Measurements from ENCODE around the gene RNF38.
"Not testable (repeated sequence)": the region's sequence is repeated elsewhere in the genome, so short reads cannot be mapped to it uniquely, and the experiment has no call there.

The RNF38 gene

DNA sequence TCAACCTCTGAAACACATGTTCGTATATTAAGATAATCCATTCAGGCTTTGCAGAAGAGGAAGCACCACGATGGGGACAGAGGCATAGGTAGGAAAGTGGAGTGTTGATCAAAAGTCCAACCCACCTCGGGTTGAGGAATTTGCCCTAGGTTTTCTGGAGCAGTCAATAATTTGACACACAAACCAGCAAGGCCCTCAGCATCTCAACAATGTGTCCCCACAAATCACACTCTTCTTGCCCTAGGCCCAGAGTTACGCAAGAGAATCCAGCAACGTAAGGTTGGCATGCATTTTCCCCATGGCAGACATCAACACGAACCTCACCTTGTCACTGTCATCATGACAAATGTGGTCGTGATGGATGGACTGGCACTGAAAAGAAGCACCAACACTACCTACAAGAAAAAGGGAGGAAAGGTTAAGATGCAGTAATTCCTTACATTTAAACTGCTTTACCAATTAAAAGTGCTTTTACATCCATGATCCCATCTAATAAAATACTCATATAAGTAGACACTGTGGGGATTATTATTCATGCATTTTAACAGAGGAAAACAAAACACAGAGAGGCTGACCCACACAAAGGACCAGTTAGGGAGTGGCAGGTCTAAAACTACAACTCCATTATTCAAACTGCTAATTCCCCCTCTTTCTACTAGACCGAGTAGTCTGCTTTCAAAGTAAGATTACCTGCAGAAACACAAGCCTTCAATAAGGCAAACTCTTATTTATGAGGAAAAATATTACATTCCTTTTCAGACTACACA is 24.4 kb upstream of the RNF38 start:
- H3K79me2 ChIP-seq: peaks cover 7% of the 10 kb centered on the region
- H3K27ac ChIP-seq: no peak overlapping the region
- H3K4me1 ChIP-seq: peaks cover 3% of the 10 kb centered on the region
- H3K36me3 ChIP-seq (ENCODE audit: control insufficient read depth, insufficient read depth, low read length): no peaks in the 10 kb centered on the region
- H3K27me3 ChIP-seq (ENCODE audit: control insufficient read depth, insufficient read depth, low read length): no peaks in the 10 kb centered on the region
- H3K9me3 ChIP-seq (ENCODE audit: control insufficient read depth, low read length): no peaks in the 10 kb centered on the region
- no peak overlapping the region for H3K9ac ChIP-seq
- H3K4me3 ChIP-seq (ENCODE audit: low read depth, low read length): no peak overlapping the region
- TF ChIP-seq, protein P1, sequence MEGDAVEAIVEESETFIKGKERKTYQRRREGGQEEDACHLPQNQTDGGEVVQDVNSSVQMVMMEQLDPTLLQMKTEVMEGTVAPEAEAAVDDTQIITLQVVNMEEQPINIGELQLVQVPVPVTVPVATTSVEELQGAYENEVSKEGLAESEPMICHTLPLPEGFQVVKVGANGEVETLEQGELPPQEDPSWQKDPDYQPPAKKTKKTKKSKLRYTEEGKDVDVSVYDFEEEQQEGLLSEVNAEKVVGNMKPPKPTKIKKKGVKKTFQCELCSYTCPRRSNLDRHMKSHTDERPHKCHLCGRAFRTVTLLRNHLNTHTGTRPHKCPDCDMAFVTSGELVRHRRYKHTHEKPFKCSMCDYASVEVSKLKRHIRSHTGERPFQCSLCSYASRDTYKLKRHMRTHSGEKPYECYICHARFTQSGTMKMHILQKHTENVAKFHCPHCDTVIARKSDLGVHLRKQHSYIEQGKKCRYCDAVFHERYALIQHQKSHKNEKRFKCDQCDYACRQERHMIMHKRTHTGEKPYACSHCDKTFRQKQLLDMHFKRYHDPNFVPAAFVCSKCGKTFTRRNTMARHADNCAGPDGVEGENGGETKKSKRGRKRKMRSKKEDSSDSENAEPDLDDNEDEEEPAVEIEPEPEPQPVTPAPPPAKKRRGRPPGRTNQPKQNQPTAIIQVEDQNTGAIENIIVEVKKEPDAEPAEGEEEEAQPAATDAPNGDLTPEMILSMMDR (IDR thresholded peaks at IDR 0.05): no peak
- no peak overlapping the region for H3K4me2 ChIP-seq (ENCODE audit: low read length)
- no peak overlapping the region for H2AFZ ChIP-seq

- H3K4me1 ChIP-seq: peaks cover 3% of the 10 kb centered on the region
- peaks cover 3% of the 10 kb centered on the region for H3K79me2 ChIP-seq
- no peak overlapping the region for H3K4me2 ChIP-seq (ENCODE audit: low read length)
- TF ChIP-seq, protein P1 (IDR thresholded peaks at IDR 0.05): no peak
- H3K4me3 ChIP-seq (ENCODE audit: low read depth, low read length): no peak overlapping the region
- no peak overlapping the region for H2AFZ ChIP-seq
- H3K27me3 ChIP-seq (ENCODE audit: control insufficient read depth, insufficient read depth, low read length): no peaks in the 10 kb centered on the region
- H3K27ac ChIP-seq: no peak overlapping the region
- H3K36me3 ChIP-seq (ENCODE audit: control insufficient read depth, insufficient read depth, low read length): no peaks in the 10 kb centered on the region
- no peak overlapping the region for H3K9ac ChIP-seq
- no peaks in the 10 kb centered on the region for H3K9me3 ChIP-seq (ENCODE audit: control insufficient read depth, low read length)
These were observed 23.1 kb upstream of the RNF38 start for GRCh38 chr9:36423206-36423605.

DNA sequence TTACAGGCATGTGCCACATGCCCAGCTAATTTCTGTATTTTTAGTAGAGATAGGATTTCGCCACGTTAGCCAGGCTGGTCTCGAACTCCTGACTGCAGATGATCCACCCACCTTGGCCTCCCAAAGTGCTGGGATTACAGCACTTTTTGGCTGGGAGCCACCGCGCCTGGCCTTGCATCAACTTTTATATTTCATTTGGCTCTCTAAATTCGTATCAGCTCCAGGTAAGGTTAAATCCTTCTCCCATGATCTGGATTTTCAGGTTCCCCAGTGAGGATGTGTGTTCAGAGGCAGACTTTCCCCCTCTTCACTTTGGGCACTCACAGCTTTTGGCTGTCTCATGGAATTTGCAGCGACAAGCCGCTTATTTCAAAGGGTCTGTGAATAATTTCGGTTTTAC is 16.8 kb upstream of the RNF38 start:
- Histone ChIP-seq H3K9ac (no peak overlapping the region), H3K4me2 (ENCODE audit: low read length) (no peak overlapping the region), H3K27me3 (ENCODE audit: control insufficient read depth, insufficient read depth, low read length) (no peaks in the 10 kb centered on the region), H3K4me3 (ENCODE audit: low read depth, low read length) (no peak overlapping the region), H3K4me1 (no peaks in the 10 kb centered on the region), H3K27ac (no peak overlapping the region), H3K36me3 (ENCODE audit: control insufficient read depth, insufficient read depth, low read length) (no peaks in the 10 kb centered on the region), H3K79me2 (no peaks in the 10 kb centered on the region), H2AFZ (no peak overlapping the region), H3K9me3 (ENCODE audit: control insufficient read depth, low read length) (no peaks in the 10 kb centered on the region)
- TF ChIP-seq, protein P1 (IDR thresholded peaks at IDR 0.05): no peak

GRCh38 chr9:36415822-36416525 is 15.9 kb upstream of the RNF38 start:
- Histone ChIP-seq H3K27ac (no peak overlapping the region), H3K9ac (no peak overlapping the region), H3K27me3 (ENCODE audit: control insufficient read depth, insufficient read depth, low read length) (no peaks in the 10 kb centered on the region), H3K9me3 (ENCODE audit: control insufficient read depth, low read length) (no peaks in the 10 kb centered on the region), H3K4me1 (no peaks in the 10 kb centered on the region), H3K79me2 (no peaks in the 10 kb centered on the region), H3K36me3 (ENCODE audit: control insufficient read depth, insufficient read depth, low read length) (no peaks in the 10 kb centered on the region), H2AFZ (no peak overlapping the region), H3K4me3 (ENCODE audit: low read depth, low read length) (no peak overlapping the region), H3K4me2 (ENCODE audit: low read length) (no peak overlapping the region)
- TF ChIP-seq, protein P1 (IDR thresholded peaks at IDR 0.05): no peak

DNA sequence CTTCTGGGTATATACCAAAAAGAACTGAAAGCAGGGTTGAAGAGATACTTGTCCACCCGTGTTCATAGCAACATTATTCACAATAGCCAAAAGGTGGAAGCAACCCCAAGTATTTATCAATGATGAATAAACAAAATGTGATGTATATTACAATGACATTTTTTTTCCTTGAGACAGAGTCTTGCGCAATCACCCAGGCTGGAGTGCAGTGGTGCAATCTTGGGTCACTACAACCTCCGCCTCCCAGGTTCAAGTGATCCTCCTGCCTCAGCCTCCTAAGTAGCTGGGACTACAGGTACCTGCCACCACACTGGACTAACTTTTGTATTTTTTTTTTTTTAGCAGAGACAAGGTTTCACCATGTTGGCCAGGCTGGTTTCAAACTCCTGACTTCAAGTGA is 11.3 kb upstream of the RNF38 start:
- not testable (repeated sequence) for H3K27ac ChIP-seq; H3K4me3 ChIP-seq (ENCODE audit: low read depth, low read length); H3K36me3 ChIP-seq (ENCODE audit: control insufficient read depth, insufficient read depth, low read length); H3K4me1 ChIP-seq; H3K9ac ChIP-seq; H3K9me3 ChIP-seq (ENCODE audit: control insufficient read depth, low read length); H3K4me2 ChIP-seq (ENCODE audit: low read length); H3K79me2 ChIP-seq; H2AFZ ChIP-seq; H3K27me3 ChIP-seq (ENCODE audit: control insufficient read depth, insufficient read depth, low read length)

- H3K4me3 ChIP-seq (ENCODE audit: low read depth, low read length); H3K79me2 ChIP-seq; H3K4me2 ChIP-seq (ENCODE audit: low read length); H3K9ac ChIP-seq; H3K4me1 ChIP-seq; H3K27me3 ChIP-seq (ENCODE audit: control insufficient read depth, insufficient read depth, low read length); H3K27ac ChIP-seq; H2AFZ ChIP-seq; H3K9me3 ChIP-seq (ENCODE audit: control insufficient read depth, low read length); H3K36me3 ChIP-seq (ENCODE audit: control insufficient read depth, insufficient read depth, low read length): not testable (repeated sequence)
These were observed 9.0 kb upstream of the RNF38 start for GRCh38 chr9:36409076-36409475.

Measured in parathyroid adenoma (tissue), 2 donors.